CD4-positive, alpha-beta T cell (primary cell): ENCODE measurements around the gene TEK. TPM values are rescaled to one million over a fixed set of nuclear protein-coding genes. Genes with fewer than 3 reads are reported as not detected.

Source experiments
- ATAC-seq: fragments of 200-7000 bp; cut with Tn5 transposase; one replicate; pipeline ENCODE4 v1.10.0; 2022; ENCODE audit warnings: mild to moderate bottlenecking; ENCODE audit not compliant: poor library complexity
- CTCF ChIA-PET: fragments of 350-600 bp; sonication (Branson Sonifier 250); formaldehyde crosslinking; loops from one replicate; lab custom pipeline; 2021; ENCODE audit warnings: antibody characterized with exemption, inconsistent platforms; lab: Charles Lee
- POLR2A ChIA-PET: fragments of 350-600 bp; sonication (Branson Sonifier 250); formaldehyde crosslinking; loops from one replicate; lab custom pipeline; 2021; ENCODE audit warnings: antibody characterized with exemption, inconsistent platforms; lab: Charles Lee
- DNase-seq, 14 experiments: peaks; one replicate each; pipeline ENCODE4 v3.0.0-alpha.2; 2013 to 2020; ENCODE audit warnings: mixed read lengths in 2 of 14
- H3K27ac ChIP-seq, 2 donors: one replicate each; pipeline versions ENCODE4 v1.5.1 to v1.7.0; 2013; ENCODE audit warnings: low read length in 2 of 2, low read depth in 1 of 2, mild to moderate bottlenecking in 1 of 2
- H3K27me3 ChIP-seq, 2 experiments: 1 replicate in 1 of 2; 2 replicates in 1 of 2; pipeline versions ENCODE4 v1.6.1 to v1.7.0; 2013; ENCODE audit warnings: low read length in 2 of 2, control low read depth in 1 of 2, mild to moderate bottlenecking in 1 of 2, moderate library complexity in 1 of 2; ENCODE audit not compliant: insufficient read depth in 2 of 2, control insufficient read depth in 1 of 2
- H3K36me3 ChIP-seq: one replicate; pipeline ENCODE4 v1.6.1; 2013; ENCODE audit warnings: low read length, control low read depth; ENCODE audit not compliant: insufficient read depth
- H3K4me1 ChIP-seq: one replicate; pipeline ENCODE4 v1.6.1; 2013; ENCODE audit warnings: low read length, control low read depth; ENCODE audit not compliant: insufficient read depth
- H3K4me3 ChIP-seq: one replicate; pipeline ENCODE4 v1.5.1; 2013; ENCODE audit warnings: mild to moderate bottlenecking, low read length, moderate library complexity
- H3K9me3 ChIP-seq, 2 experiments: 1 replicate in 1 of 2; 2 replicates in 1 of 2; pipeline versions ENCODE4 v1.6.1 to v1.7.0; 2013; ENCODE audit warnings: low read length in 2 of 2, mild to moderate bottlenecking in 2 of 2, control low read depth in 1 of 2, moderate library complexity in 1 of 2; ENCODE audit not compliant: control insufficient read depth in 1 of 2, insufficient read depth in 1 of 2
- H3K27ac Mint-ChIP-seq: one replicate; pipeline ENCODE4 v1.8.0; 2020; ENCODE audit warnings: mixed read lengths
- H3K27me3 Mint-ChIP-seq: one replicate; pipeline ENCODE4 v1.8.0; 2021; ENCODE audit warnings: mixed read lengths
- H3K36me3 Mint-ChIP-seq: one replicate; pipeline ENCODE4 v1.8.0; 2021; ENCODE audit warnings: low read depth, mixed read lengths
- H3K4me1 Mint-ChIP-seq: one replicate; pipeline ENCODE4 v1.8.0; 2021; ENCODE audit warnings: low read depth, mixed read lengths
- H3K4me3 Mint-ChIP-seq: one replicate; pipeline ENCODE4 v1.8.0; 2020; ENCODE audit warnings: mild to moderate bottlenecking, mixed read lengths
- H3K9me3 Mint-ChIP-seq: one replicate; pipeline ENCODE4 v1.8.0; 2020; ENCODE audit warnings: mixed read lengths
- intact Hi-C, 2 experiments: fragments of 100-400 bp; cut with DNase I in 1 of 2; cut with micrococcal nuclease in 1 of 2; formaldehyde crosslinking; loops; one replicate each; pipeline versions ENCODE4 v1.15.1 to v1.9.0; 2023 to 2025; cut with DNase I, micrococcal nuclease
- total RNA-seq, 174 experiments: library from RNA in 2 of 174; stranded (reverse) in 2 of 174; gene quantifications; one replicate each; pipeline ENCODE4 v1.2.3 and lab custom pipeline; 2021 to 2026
- TF ChIP-seq, protein P1 (sequence below): fragments of 200-600 bp; IDR thresholded peaks from one replicate; pipeline ENCODE4 v1.8.0; 2022; ENCODE audit warnings: antibody characterized with exemption, mild to moderate bottlenecking

TEK gene
- total RNA-seq, 2 experiments from 2014 or later = not detected

DNA sequence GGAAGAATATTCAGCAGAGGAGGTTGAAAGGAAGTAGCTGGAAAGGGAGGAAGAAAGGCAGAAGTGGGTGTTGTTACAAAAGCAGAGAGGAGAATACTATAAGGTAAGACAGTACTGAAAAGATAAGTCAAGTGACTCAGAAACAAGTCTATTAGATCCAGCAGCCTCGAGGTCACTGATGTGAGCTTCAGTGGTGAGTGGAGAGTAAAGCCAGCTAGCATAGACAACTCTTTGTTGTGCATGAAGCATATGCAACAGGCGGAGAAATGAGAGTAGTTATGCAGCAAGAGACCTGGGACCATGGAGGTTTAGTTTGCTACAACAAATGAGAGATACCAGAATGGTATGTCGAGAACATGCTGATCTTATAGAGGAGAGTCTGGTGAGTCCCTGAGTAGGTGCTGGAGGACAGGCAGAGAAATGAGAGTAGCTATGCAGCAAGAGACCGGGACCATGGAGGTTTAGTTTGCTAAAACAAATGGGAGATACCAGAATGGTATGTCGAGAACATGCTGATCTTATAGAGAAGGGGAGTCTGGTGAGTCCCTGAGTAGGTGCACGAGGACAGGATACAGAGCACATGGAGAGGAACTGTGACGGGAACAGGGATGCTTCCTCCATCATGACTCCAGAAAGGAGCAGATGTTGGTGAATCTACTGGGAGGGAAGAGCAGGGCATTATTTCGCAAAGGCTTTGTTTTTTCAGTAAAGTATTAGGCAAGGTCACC, 151.9 kb downstream of the TEK start:
- H3K36me3 ChIP-seq = no peaks in the 10 kb centered on the region
- no peak overlapping the region for H3K27ac ChIP-seq
- Mint-ChIP-seq H3K36me3 (no peaks in the 10 kb centered on the region), H3K4me1 (no peaks in the 10 kb centered on the region), H3K27ac (no peak overlapping the region), H3K9me3 (no peaks in the 10 kb centered on the region), H3K4me3 (no peak overlapping the region), H3K27me3 (no peaks in the 10 kb centered on the region)
- no peaks in the 10 kb centered on the region for H3K9me3 ChIP-seq
- no peak overlapping the region for H3K4me3 ChIP-seq
- no peaks in the 10 kb centered on the region for H3K4me1 ChIP-seq
- ATAC-seq = no peak
- intact Hi-C loops = no loop called here
- DNase-seq = no peak
- POLR2A ChIA-PET = no interaction called here
- CTCF ChIA-PET = no interaction called here
- no peaks in the 10 kb centered on the region for H3K27me3 ChIP-seq
- TF ChIP-seq, protein P1, sequence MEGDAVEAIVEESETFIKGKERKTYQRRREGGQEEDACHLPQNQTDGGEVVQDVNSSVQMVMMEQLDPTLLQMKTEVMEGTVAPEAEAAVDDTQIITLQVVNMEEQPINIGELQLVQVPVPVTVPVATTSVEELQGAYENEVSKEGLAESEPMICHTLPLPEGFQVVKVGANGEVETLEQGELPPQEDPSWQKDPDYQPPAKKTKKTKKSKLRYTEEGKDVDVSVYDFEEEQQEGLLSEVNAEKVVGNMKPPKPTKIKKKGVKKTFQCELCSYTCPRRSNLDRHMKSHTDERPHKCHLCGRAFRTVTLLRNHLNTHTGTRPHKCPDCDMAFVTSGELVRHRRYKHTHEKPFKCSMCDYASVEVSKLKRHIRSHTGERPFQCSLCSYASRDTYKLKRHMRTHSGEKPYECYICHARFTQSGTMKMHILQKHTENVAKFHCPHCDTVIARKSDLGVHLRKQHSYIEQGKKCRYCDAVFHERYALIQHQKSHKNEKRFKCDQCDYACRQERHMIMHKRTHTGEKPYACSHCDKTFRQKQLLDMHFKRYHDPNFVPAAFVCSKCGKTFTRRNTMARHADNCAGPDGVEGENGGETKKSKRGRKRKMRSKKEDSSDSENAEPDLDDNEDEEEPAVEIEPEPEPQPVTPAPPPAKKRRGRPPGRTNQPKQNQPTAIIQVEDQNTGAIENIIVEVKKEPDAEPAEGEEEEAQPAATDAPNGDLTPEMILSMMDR = no peak

DNA sequence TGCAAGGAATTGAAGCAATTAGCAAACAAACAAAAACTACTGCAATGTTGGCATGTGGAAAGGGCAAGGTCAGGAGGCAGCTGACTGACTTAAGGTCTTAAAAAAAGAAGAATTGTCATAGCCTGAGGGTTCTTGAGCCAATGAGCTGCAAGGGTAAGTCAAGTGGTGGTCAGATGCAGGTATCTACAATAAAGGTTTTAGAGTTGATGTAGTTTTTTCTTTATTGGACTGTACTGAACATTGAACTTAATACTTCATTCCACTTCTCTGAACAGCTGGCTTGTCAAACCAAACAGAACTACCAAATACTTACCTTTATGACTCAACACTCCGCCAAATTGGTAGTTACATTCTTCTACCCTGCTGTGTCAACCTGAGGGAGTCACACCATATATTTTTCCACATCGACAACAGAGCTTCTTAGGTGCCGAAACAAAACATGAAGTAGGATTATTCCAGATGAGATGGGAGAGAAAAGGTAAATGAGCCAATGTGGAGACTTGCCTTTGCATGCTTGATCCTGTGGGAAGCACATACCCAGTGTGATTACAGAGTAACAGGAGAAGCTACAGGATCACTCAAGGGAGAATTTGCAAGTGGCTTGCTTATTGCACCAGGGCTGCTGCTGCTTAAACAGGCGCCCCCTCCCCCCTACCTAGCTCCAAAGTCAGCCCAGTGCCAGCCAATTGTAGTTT, 152.6 kb downstream of the TEK start:
- H3K27me3 ChIP-seq = no peaks in the 10 kb centered on the region
- CTCF ChIA-PET = no interaction called here
- ATAC-seq (no peak), DNase-seq (no peak)
- H3K4me1 ChIP-seq = no peaks in the 10 kb centered on the region
- H3K9me3 ChIP-seq = no peaks in the 10 kb centered on the region
- Mint-ChIP-seq H3K4me3 (no peak overlapping the region), H3K4me1 (no peaks in the 10 kb centered on the region), H3K27me3 (no peaks in the 10 kb centered on the region), H3K9me3 (no peaks in the 10 kb centered on the region), H3K36me3 (no peaks in the 10 kb centered on the region), H3K27ac (no peak overlapping the region)
- POLR2A ChIA-PET = interaction anchor here (0.6 kb wide), 1 partner anchor 9 kb away, joined by 3 read pairs; no protein-coding TSS in a partner anchor
- H3K36me3 ChIP-seq = no peaks in the 10 kb centered on the region
- TF ChIP-seq, protein P1 = no peak
- no peak overlapping the region for H3K27ac ChIP-seq
- H3K4me3 ChIP-seq = no peak overlapping the region
- intact Hi-C loops = no loop called here

DNA sequence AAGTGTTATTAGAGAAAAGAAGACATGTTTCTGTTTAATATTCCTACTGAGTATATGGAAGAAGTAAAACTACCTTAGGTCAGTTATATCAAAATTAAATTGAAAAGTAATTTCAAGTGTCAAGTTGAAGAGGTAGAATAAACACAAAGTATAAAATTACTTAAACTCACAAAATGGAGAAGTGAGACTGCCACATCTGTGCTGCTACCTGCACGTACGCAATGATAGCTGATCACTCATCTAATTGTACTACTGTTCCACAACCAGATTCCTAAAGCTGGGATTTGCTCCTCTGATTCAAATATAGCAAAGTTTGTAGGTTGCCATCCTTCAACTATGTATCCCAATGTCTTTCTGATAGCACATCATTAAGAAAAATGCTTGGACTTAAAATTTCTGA, 163.1 kb downstream of the TEK start:
- intact Hi-C loops = no loop called here
- Histone ChIP-seq H3K4me3 (no peak overlapping the region), H3K27me3 (no peaks in the 10 kb centered on the region), H3K27ac (no peak overlapping the region), H3K9me3 (no peaks in the 10 kb centered on the region), H3K4me1 (no peaks in the 10 kb centered on the region), H3K36me3 (no peaks in the 10 kb centered on the region)
- DNase-seq = no peak
- no peaks in the 10 kb centered on the region for H3K27me3 Mint-ChIP-seq
- ChIA-PET CTCF (no interaction called here), POLR2A (no interaction called here)
- no peak overlapping the region for H3K27ac Mint-ChIP-seq
- TF ChIP-seq, protein P1 = no peak
- ATAC-seq = no peak
- H3K4me3 Mint-ChIP-seq = no peak overlapping the region
- H3K9me3 Mint-ChIP-seq = no peaks in the 10 kb centered on the region
- H3K36me3 Mint-ChIP-seq = no peaks in the 10 kb centered on the region
- no peaks in the 10 kb centered on the region for H3K4me1 Mint-ChIP-seq
